Measurements from ENCODE around the gene SDF4. TPM values are rescaled to one million over a fixed set of nuclear protein-coding genes. Genes with fewer than 3 reads are reported as not detected.

The SDF4 gene
- total RNA-seq, 3 donors from 2014 or later: 58.0 to 111 (median 79.3) TPM

- Histone ChIP-seq H3K36me3 (peaks cover 15% of the 10 kb centered on the region), H3K4me1 (no peaks in the 10 kb centered on the region), H3K4me3 (no peak overlapping the region), H3K9me3 (no peaks in the 10 kb centered on the region), H3K27ac (no peak overlapping the region), H3K27me3 (no peaks in the 10 kb centered on the region)
- DNase-seq (ENCODE audit: low spot score in 2 of 2): no peak
- intact Hi-C loops (cut with DNase I; ENCODE audit: low total_unique reads): no loop called here
- TF ChIP-seq, protein P1, sequence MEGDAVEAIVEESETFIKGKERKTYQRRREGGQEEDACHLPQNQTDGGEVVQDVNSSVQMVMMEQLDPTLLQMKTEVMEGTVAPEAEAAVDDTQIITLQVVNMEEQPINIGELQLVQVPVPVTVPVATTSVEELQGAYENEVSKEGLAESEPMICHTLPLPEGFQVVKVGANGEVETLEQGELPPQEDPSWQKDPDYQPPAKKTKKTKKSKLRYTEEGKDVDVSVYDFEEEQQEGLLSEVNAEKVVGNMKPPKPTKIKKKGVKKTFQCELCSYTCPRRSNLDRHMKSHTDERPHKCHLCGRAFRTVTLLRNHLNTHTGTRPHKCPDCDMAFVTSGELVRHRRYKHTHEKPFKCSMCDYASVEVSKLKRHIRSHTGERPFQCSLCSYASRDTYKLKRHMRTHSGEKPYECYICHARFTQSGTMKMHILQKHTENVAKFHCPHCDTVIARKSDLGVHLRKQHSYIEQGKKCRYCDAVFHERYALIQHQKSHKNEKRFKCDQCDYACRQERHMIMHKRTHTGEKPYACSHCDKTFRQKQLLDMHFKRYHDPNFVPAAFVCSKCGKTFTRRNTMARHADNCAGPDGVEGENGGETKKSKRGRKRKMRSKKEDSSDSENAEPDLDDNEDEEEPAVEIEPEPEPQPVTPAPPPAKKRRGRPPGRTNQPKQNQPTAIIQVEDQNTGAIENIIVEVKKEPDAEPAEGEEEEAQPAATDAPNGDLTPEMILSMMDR (IDR thresholded peaks at IDR 0.05): no peak
- no peak for TF ChIP-seq POLR2A (IDR thresholded peaks at IDR 0.05)
- no peak for TF ChIP-seq POLR2AphosphoS5 (IDR thresholded peaks at IDR 0.05)
Observed at GRCh38 chr1:1223891-1224290, 7.9 kb downstream of the SDF4 start.

DNA sequence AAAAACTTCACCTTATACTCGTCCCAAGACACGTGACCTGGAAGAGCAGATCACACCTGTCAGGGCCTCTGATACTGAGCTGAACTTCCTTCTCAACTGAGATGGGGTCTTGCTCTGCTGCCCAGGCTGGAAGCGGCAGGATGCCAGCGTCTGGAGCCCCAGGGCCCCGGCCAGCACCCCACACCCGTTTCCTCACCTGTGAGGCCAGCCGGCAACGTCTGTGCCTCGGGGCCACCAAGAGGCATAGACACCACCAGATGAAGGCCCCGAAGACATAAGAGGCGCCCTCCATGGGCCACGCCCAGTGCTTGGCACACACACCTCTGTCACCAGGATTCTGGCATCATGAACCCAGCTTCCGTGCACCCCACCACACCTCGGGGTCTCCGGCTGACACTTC lies 8.5 kb downstream of the SDF4 start:
- H3K36me3 ChIP-seq: peaks cover 11% of the 10 kb centered on the region
- no peak overlapping the region for H3K27ac ChIP-seq
- intact Hi-C loops (cut with DNase I; ENCODE audit: low total_unique reads): no loop called here
- no peaks in the 10 kb centered on the region for H3K9me3 ChIP-seq
- H3K4me3 ChIP-seq: no peak overlapping the region
- no peaks in the 10 kb centered on the region for H3K27me3 ChIP-seq
- H3K4me1 ChIP-seq: no peaks in the 10 kb centered on the region
- DNase-seq (ENCODE audit: low spot score in 2 of 2): no peak
- TF ChIP-seq, protein P1 (IDR thresholded peaks at IDR 0.05): no peak
- TF ChIP-seq POLR2A (IDR thresholded peaks at IDR 0.05) (no peak), POLR2AphosphoS5 (IDR thresholded peaks at IDR 0.05) (no peak)

DNA sequence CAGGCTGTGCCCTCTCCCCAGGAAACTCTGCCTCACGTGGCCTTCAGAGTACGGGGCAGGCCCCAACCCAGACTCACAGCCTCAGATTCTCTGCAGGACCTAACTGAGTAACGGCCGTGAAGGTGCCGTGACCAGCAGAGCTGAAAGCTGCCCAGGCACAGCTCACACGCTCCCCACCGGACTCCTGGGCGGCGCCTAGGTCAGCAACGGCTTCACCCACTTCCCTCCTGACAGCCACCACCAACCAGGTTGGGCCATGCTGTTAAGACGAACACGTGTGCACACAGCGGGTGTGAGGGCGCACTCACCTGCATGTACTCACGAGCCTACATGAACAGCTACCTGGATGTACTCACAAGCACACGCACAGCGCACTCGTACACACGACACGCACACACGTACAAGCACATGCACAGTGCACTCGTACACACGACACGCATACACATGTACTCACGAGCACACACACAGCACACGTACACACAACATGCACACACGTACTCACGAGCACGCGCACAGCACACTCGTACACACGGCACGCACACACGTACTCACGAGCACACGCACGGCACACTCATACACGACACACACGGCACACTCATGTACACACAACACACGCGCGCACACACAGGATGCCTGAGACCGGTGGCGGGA lies 9.1 kb downstream of the SDF4 start:
- Histone ChIP-seq H3K36me3 (peaks cover 5% of the 10 kb centered on the region), H3K4me1 (no peaks in the 10 kb centered on the region), H3K27ac (no peak overlapping the region), H3K9me3 (no peaks in the 10 kb centered on the region), H3K4me3 (no peak overlapping the region), H3K27me3 (no peaks in the 10 kb centered on the region)
- DNase-seq (ENCODE audit: low spot score in 2 of 2): no peak
- TF ChIP-seq, protein P1 (IDR thresholded peaks at IDR 0.05): no peak
- TF ChIP-seq POLR2AphosphoS5 (IDR thresholded peaks at IDR 0.05) (no peak), POLR2A (IDR thresholded peaks at IDR 0.05) (no peak)
- intact Hi-C loops (cut with DNase I; ENCODE audit: low total_unique reads): no loop called here

GRCh38 chr1:1221887-1222574 lies 9.8 kb downstream of the SDF4 start:
- TF ChIP-seq, protein P1 (IDR thresholded peaks at IDR 0.05): no peak
- no peak for TF ChIP-seq POLR2A (IDR thresholded peaks at IDR 0.05)
- no peak for TF ChIP-seq POLR2AphosphoS5 (IDR thresholded peaks at IDR 0.05)
- no peak overlapping the region for H3K4me3 ChIP-seq
- no peaks in the 10 kb centered on the region for H3K4me1 ChIP-seq
- DNase-seq (ENCODE audit: low spot score in 2 of 2): no peak
- no peaks in the 10 kb centered on the region for H3K27me3 ChIP-seq
- H3K9me3 ChIP-seq: no peaks in the 10 kb centered on the region
- intact Hi-C loops (cut with DNase I; ENCODE audit: low total_unique reads): no loop called here
- no peak overlapping the region for H3K27ac ChIP-seq
- H3K36me3 ChIP-seq: peaks cover 5% of the 10 kb centered on the region

DNA sequence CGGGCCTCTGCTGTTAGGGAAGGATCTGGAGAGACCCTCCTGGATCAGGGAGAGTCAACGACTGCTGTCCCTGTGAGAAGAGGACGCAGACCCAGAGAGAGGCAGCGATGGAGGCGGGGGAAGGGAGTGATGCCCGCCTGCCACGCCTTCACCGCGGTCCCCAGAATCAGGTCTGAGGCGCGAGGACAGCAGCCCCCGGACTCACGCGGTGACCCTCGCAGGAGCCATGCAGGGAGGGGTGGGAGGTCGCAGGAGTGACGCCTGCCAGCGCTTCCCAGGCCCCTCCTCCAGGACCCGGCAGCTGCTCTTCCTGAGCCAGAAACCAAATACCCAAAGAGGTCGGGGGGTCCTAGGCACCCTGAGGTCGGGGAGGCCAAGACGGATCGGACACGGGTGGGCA lies 11.6 kb downstream of the SDF4 start:
- no peak overlapping the region for H3K27ac ChIP-seq
- peaks cover 5% of the 10 kb centered on the region for H3K36me3 ChIP-seq

More for the DNA sequence above, 11.6 kb downstream of the SDF4 start:
- TF ChIP-seq POLR2AphosphoS5 (IDR thresholded peaks at IDR 0.05) (no peak), POLR2A (IDR thresholded peaks at IDR 0.05) (no peak)
- TF ChIP-seq, protein P1 (IDR thresholded peaks at IDR 0.05): no peak
- Histone ChIP-seq H3K9me3 (no peaks in the 10 kb centered on the region), H3K27me3 (no peaks in the 10 kb centered on the region), H3K4me3 (no peak overlapping the region), H3K4me1 (no peaks in the 10 kb centered on the region)
- no peak for DNase-seq (ENCODE audit: low spot score in 2 of 2)
- intact Hi-C loops (cut with DNase I; ENCODE audit: low total_unique reads): no loop called here
